Prostate gland (tissue), 2 donors: ENCODE results near the gene ST7.

ENCODE experiments used
- POLR2A ChIP-seq: fragments of 450-650 bp; IDR thresholded peaks from one replicate; pipeline ENCODE4 v1.6.1; 2016; ENCODE audit warnings: antibody characterized with exemption, mild to moderate bottlenecking
- TF ChIP-seq, protein P1 (sequence below), 4 experiments: fragments of 200-600 bp in 2 of 4; fragments of 450-650 bp in 2 of 4; sonication (generic) in 2 of 4; IDR thresholded peaks; 1 replicate in 3 of 4; 2 replicates in 1 of 4; pipeline ENCODE4 v1.5.1; 2016 to 2019; ENCODE audit warnings: antibody characterized with exemption in 4 of 4, mild to moderate bottlenecking in 2 of 4, moderate library complexity in 2 of 4

DNA sequence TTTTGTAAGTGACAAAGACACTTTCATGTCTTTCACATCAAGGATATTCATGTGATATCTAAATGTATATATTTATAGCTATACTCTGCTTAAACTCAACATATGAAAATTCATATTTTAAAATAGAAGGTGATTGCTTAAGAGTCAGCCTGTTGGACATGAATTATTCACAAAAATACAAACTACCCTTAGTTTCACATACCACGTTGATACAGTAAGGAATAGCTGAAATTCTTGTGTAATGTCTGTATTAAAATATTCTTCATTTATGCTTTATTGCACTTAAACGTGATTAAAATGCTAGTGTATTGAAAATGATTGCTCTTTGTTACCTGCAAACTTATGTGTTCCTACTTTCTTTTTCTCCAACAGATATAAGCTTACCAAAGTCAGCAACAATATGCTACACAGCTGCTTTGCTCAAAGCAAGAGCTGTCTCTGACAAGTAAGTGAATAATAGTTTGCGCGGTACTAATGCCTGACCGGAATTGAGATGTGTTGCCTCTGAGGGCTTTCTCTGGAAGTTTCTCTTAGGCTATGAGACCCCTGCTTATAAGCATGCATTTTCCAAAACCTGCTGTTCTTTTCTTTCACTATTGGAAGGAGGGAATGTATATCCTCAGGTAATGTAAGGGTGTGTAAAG lies 235.8 kb downstream of the ST7 start:
- TF ChIP-seq POLR2A, result no peak
- TF ChIP-seq, protein P1, sequence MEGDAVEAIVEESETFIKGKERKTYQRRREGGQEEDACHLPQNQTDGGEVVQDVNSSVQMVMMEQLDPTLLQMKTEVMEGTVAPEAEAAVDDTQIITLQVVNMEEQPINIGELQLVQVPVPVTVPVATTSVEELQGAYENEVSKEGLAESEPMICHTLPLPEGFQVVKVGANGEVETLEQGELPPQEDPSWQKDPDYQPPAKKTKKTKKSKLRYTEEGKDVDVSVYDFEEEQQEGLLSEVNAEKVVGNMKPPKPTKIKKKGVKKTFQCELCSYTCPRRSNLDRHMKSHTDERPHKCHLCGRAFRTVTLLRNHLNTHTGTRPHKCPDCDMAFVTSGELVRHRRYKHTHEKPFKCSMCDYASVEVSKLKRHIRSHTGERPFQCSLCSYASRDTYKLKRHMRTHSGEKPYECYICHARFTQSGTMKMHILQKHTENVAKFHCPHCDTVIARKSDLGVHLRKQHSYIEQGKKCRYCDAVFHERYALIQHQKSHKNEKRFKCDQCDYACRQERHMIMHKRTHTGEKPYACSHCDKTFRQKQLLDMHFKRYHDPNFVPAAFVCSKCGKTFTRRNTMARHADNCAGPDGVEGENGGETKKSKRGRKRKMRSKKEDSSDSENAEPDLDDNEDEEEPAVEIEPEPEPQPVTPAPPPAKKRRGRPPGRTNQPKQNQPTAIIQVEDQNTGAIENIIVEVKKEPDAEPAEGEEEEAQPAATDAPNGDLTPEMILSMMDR (IDR thresholded peaks at IDR 0.05), result no peak
